ENCODE results near the gene RFC4. TPM values are rescaled to one million over a fixed set of nuclear protein-coding genes. Genes with fewer than 3 reads are reported as not detected.
"Not testable (repeated sequence)": the region's sequence is repeated elsewhere in the genome, so short reads cannot be mapped to it uniquely, and the experiment has no call there.

RFC4 gene
- total RNA-seq (10 to 100 TPM; 21.7 to 31.9 TPM), polyA plus RNA-seq (ENCODE audit: insufficient read length in 2 of 2) (10 to 100 TPM; 30.8 to 35.1 TPM)
- long read RNA-seq, donor 1, partial matches to known transcripts: 18 of 24 reads
- long read RNA-seq, donor 1, other reads (novel, unspliced or antisense): 0 of 24 reads
- long read RNA-seq, donor 2, partial matches to known transcripts: 6 of 8 reads
- long read RNA-seq, donor 2, other reads (novel, unspliced or antisense): 0 of 8 reads
- long read RNA-seq, donor 3, partial matches to known transcripts: 5 of 12 reads
- long read RNA-seq, donor 3, other reads (novel, unspliced or antisense): 0 of 12 reads
- long read RNA-seq, donor 4, transcript RFC4-201 (11 exons, 1,384 nt): major isoform, 14 of 33 reads
- long read RNA-seq, donor 4, partial matches to known transcripts: 18 of 33 reads
- long read RNA-seq, donor 4, other reads (novel, unspliced or antisense): 0 of 33 reads

GRCh38 chr3:186806089-186807055, at the start of gene RFC4:
RFC4 (minus strand) TSS chr3:186806482; CDS start chr3:186804713, 1,769 bp downstream.
- Histone ChIP-seq H3K9me3 (ENCODE audit: control insufficient read depth, insufficient read depth, low read length) (no peaks in the 10 kb centered on the region), H3K4me3 (ENCODE audit: low read depth, low read length) (peak within 1 kb of the TSS; percentile 84), H3K36me3 (ENCODE audit: control insufficient read depth, insufficient read depth, low read length) (peaks cover 17% of the 10 kb centered on the region), H3K4me1 (ENCODE audit: control insufficient read depth, insufficient read depth, low read length) (peaks cover 13% of the 10 kb centered on the region), H3K27ac (ENCODE audit: low read depth, low read length) (peak within 1 kb of the TSS; percentile 72), H3K27me3 (ENCODE audit: control insufficient read depth, insufficient read depth, low read length) (no peaks in the 10 kb centered on the region)
- peak in 5 of 6 donors; percentile 71 to 95 (median 74) for DNase-seq (ENCODE audit: low read depth in 4 of 6, low spot score in 6 of 6)
- 0% methylated on average over 70 of the region's 70 CpGs for WGBS (ENCODE audit: insufficient coverage)

- Histone ChIP-seq H3K4me3 (ENCODE audit: low read depth, low read length) (no peak overlapping the region), H3K27ac (ENCODE audit: low read depth, low read length) (no peak overlapping the region), H3K9me3 (ENCODE audit: control insufficient read depth, insufficient read depth, low read length) (no peaks in the 10 kb centered on the region), H3K4me1 (ENCODE audit: control insufficient read depth, insufficient read depth, low read length) (no peaks in the 10 kb centered on the region), H3K36me3 (ENCODE audit: control insufficient read depth, insufficient read depth, low read length) (no peaks in the 10 kb centered on the region), H3K27me3 (ENCODE audit: control insufficient read depth, insufficient read depth, low read length) (no peaks in the 10 kb centered on the region)
- DNase-seq (ENCODE audit: low read depth in 4 of 6, low spot score in 6 of 6): no peak
- no CpG with 5 or more reads among the region's 1 CpG for WGBS (ENCODE audit: insufficient coverage)
These were observed 48.7 kb upstream of the RFC4 start for GRCh38 chr3:186854954-186855353.

- H3K4me1 ChIP-seq (ENCODE audit: control insufficient read depth, insufficient read depth, low read length): no peaks in the 10 kb centered on the region
- H3K27ac ChIP-seq (ENCODE audit: low read depth, low read length): no peak overlapping the region
- H3K36me3 ChIP-seq (ENCODE audit: control insufficient read depth, insufficient read depth, low read length): no peaks in the 10 kb centered on the region
- H3K4me3 ChIP-seq (ENCODE audit: low read depth, low read length): no peak overlapping the region
- DNase-seq (ENCODE audit: low read depth in 4 of 6, low spot score in 6 of 6): no peak
- 89% methylated on average over 6 of the region's 8 CpGs for WGBS (ENCODE audit: insufficient coverage)
- no peaks in the 10 kb centered on the region for H3K27me3 ChIP-seq (ENCODE audit: control insufficient read depth, insufficient read depth, low read length)
- no peaks in the 10 kb centered on the region for H3K9me3 ChIP-seq (ENCODE audit: control insufficient read depth, insufficient read depth, low read length)
These were observed 47.9 kb upstream of the RFC4 start for GRCh38 chr3:186854146-186854545.

- H3K27me3 ChIP-seq (ENCODE audit: control insufficient read depth, insufficient read depth, low read length): no peaks in the 10 kb centered on the region
- WGBS (ENCODE audit: insufficient coverage): 87% methylated on average over 3 of the region's 6 CpGs
- H3K4me1 ChIP-seq (ENCODE audit: control insufficient read depth, insufficient read depth, low read length): no peaks in the 10 kb centered on the region
- no peak overlapping the region for H3K4me3 ChIP-seq (ENCODE audit: low read depth, low read length)
- DNase-seq (ENCODE audit: low read depth in 4 of 6, low spot score in 6 of 6): no peak
- H3K9me3 ChIP-seq (ENCODE audit: control insufficient read depth, insufficient read depth, low read length): no peaks in the 10 kb centered on the region
- H3K36me3 ChIP-seq (ENCODE audit: control insufficient read depth, insufficient read depth, low read length): no peaks in the 10 kb centered on the region
- no peak overlapping the region for H3K27ac ChIP-seq (ENCODE audit: low read depth, low read length)
These were observed 46.7 kb upstream of the RFC4 start for GRCh38 chr3:186852994-186853393.

GRCh38 chr3:186851835-186852234, 45.6 kb upstream of the RFC4 start:
- not testable (repeated sequence) for H3K4me1 ChIP-seq (ENCODE audit: control insufficient read depth, insufficient read depth, low read length); H3K4me3 ChIP-seq (ENCODE audit: low read depth, low read length); H3K27me3 ChIP-seq (ENCODE audit: control insufficient read depth, insufficient read depth, low read length); H3K36me3 ChIP-seq (ENCODE audit: control insufficient read depth, insufficient read depth, low read length); DNase-seq (ENCODE audit: low read depth in 4 of 6, low spot score in 6 of 6); H3K27ac ChIP-seq (ENCODE audit: low read depth, low read length); H3K9me3 ChIP-seq (ENCODE audit: control insufficient read depth, insufficient read depth, low read length)
- WGBS (ENCODE audit: insufficient coverage): no CpG with 5 or more reads among the region's 3 CpGs

GRCh38 chr3:186849374-186849975, 43.2 kb upstream of the RFC4 start:
- no CpG with 5 or more reads among the region's 1 CpG for WGBS (ENCODE audit: insufficient coverage)
- no peak overlapping the region for H3K4me3 ChIP-seq (ENCODE audit: low read depth, low read length)
- H3K4me1 ChIP-seq (ENCODE audit: control insufficient read depth, insufficient read depth, low read length): no peaks in the 10 kb centered on the region
- DNase-seq (ENCODE audit: low read depth in 4 of 6, low spot score in 6 of 6): peak in 3 of 6 donors; percentile 9 to 87 (median 63)
- no peaks in the 10 kb centered on the region for H3K27me3 ChIP-seq (ENCODE audit: control insufficient read depth, insufficient read depth, low read length)
- no peak overlapping the region for H3K27ac ChIP-seq (ENCODE audit: low read depth, low read length)
- no peaks in the 10 kb centered on the region for H3K36me3 ChIP-seq (ENCODE audit: control insufficient read depth, insufficient read depth, low read length)
- H3K9me3 ChIP-seq (ENCODE audit: control insufficient read depth, insufficient read depth, low read length): no peaks in the 10 kb centered on the region

GRCh38 chr3:186847437-186847836, 41.2 kb upstream of the RFC4 start:
- Histone ChIP-seq H3K27ac (ENCODE audit: low read depth, low read length) (no peak overlapping the region), H3K4me1 (ENCODE audit: control insufficient read depth, insufficient read depth, low read length) (no peaks in the 10 kb centered on the region), H3K9me3 (ENCODE audit: control insufficient read depth, insufficient read depth, low read length) (no peaks in the 10 kb centered on the region), H3K4me3 (ENCODE audit: low read depth, low read length) (no peak overlapping the region), H3K27me3 (ENCODE audit: control insufficient read depth, insufficient read depth, low read length) (no peaks in the 10 kb centered on the region), H3K36me3 (ENCODE audit: control insufficient read depth, insufficient read depth, low read length) (no peaks in the 10 kb centered on the region)
- no peak for DNase-seq (ENCODE audit: low read depth in 4 of 6, low spot score in 6 of 6)
- WGBS (ENCODE audit: insufficient coverage): 70% methylated on average over 2 of the region's 2 CpGs

GRCh38 chr3:186845756-186846155, 39.5 kb upstream of the RFC4 start:
- Histone ChIP-seq H3K4me1 (ENCODE audit: control insufficient read depth, insufficient read depth, low read length) (no peaks in the 10 kb centered on the region), H3K27ac (ENCODE audit: low read depth, low read length) (no peak overlapping the region), H3K9me3 (ENCODE audit: control insufficient read depth, insufficient read depth, low read length) (no peaks in the 10 kb centered on the region), H3K4me3 (ENCODE audit: low read depth, low read length) (no peak overlapping the region), H3K36me3 (ENCODE audit: control insufficient read depth, insufficient read depth, low read length) (no peaks in the 10 kb centered on the region), H3K27me3 (ENCODE audit: control insufficient read depth, insufficient read depth, low read length) (no peaks in the 10 kb centered on the region)
- no CpG with 5 or more reads among the region's 10 CpGs for WGBS (ENCODE audit: insufficient coverage)
- DNase-seq (ENCODE audit: low read depth in 4 of 6, low spot score in 6 of 6): no peak

- Histone ChIP-seq H3K9me3 (ENCODE audit: control insufficient read depth, insufficient read depth, low read length) (no peaks in the 10 kb centered on the region), H3K4me3 (ENCODE audit: low read depth, low read length) (no peak overlapping the region), H3K4me1 (ENCODE audit: control insufficient read depth, insufficient read depth, low read length) (no peaks in the 10 kb centered on the region), H3K27ac (ENCODE audit: low read depth, low read length) (no peak overlapping the region), H3K27me3 (ENCODE audit: control insufficient read depth, insufficient read depth, low read length) (no peaks in the 10 kb centered on the region), H3K36me3 (ENCODE audit: control insufficient read depth, insufficient read depth, low read length) (no peaks in the 10 kb centered on the region)
- DNase-seq (ENCODE audit: low read depth in 4 of 6, low spot score in 6 of 6): no peak
- 87% methylated on average over 10 of the region's 11 CpGs for WGBS (ENCODE audit: insufficient coverage)
These were observed 38.6 kb upstream of the RFC4 start for GRCh38 chr3:186844908-186845307.
